GM12801 (cell line): ENCODE data around the gene MED13L.

Source experiments
- TF ChIP-seq, protein P1 (sequence below): IDR thresholded peaks from one replicate; pipeline ENCODE4 v1.5.1; 2011; ENCODE audit warnings: control low read depth; ENCODE audit not compliant: insufficient read length; ENCODE audit errors: extremely low read depth

Gene MED13L

DNA sequence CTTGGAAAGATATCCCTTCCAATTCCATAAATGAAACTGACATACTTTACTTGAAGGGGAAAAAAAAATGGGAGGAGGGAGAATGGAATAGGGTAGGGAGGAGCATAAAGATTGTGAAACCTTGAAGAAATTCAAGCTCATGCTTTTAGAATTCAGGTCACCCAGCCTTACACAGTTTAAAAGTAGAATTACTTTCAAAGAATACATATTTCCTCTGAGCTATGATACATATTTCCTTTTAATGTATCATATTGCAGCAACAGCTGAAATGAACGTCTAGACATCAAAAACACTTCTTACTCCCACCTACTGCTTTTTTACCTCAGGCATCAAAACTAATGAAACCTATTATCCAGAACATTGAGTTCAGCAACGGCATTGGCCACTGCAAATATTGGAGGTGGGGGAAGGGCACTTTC, 156.0 kb downstream of the MED13L start:
- TF ChIP-seq, protein P1, sequence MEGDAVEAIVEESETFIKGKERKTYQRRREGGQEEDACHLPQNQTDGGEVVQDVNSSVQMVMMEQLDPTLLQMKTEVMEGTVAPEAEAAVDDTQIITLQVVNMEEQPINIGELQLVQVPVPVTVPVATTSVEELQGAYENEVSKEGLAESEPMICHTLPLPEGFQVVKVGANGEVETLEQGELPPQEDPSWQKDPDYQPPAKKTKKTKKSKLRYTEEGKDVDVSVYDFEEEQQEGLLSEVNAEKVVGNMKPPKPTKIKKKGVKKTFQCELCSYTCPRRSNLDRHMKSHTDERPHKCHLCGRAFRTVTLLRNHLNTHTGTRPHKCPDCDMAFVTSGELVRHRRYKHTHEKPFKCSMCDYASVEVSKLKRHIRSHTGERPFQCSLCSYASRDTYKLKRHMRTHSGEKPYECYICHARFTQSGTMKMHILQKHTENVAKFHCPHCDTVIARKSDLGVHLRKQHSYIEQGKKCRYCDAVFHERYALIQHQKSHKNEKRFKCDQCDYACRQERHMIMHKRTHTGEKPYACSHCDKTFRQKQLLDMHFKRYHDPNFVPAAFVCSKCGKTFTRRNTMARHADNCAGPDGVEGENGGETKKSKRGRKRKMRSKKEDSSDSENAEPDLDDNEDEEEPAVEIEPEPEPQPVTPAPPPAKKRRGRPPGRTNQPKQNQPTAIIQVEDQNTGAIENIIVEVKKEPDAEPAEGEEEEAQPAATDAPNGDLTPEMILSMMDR = no peak

DNA sequence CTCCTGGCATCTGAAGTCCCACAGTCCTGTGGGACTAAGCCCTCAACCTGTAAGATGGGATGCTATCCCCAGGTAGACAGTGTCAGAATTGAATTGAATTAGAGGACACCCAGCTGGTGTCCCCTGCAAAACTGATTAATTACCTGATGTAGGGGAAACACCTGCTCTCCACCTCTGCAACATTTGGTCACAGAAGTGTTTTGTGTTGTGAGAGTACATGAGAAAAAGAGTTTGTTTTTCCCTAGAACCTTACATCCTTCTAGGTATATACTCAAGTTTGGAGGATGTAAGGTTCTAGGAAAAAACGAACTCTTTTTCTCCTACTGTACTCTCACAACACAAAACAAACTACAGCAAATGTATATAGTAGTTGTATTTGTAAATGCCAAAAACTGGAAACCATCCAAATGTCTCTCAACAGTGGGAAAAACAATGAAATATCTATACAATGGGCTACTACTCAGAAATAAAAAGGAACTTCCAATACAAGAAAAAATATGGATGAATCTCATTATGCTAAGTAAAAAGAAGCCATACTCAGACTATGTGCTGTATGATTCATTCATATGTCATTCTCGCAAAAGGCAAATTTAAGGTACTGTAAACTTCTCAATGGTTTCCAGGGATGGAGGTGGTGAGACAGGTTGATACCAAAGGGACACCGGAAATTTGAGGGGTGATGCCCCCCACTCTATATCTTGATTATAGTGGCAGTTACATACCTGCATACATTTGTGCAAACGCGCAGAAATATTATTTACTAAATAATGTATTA, 160.7 kb downstream of the MED13L start:
- TF ChIP-seq, protein P1 = no peak

DNA sequence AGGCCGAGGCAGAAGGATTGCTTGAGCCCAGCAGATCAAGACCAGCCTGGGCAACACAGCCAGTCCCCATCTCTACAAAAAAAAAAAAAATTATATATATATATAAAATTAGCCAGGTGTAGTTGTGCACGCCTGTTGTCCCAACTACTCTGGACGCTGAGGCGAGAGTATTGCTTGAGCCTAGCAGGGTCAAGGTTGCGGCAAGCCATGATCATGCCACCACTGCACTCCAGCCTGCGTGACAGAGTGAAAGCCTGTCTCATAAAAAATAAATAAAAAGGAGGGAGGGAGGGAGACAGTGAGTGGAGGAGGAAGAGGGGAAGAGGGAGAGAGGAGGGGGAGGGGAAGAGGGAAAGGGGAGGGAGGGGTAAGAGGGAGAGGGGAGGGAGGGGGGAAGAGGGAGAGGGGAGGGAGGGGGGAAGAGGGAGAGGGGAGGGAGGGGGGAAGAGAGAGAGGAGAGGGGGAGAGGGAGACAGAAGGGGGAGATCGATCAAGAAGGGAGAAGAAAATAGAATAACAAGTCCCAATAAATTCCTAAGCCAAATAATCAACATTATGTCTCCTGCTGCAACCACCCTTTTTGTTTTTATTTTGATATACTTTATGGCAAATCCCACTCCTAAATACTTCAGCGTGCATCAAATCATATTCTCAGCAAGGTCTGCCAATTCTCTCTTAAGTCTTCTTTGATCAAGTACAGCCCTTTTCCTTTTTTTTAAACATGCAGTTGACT, 163.9 kb downstream of the MED13L start:
- TF ChIP-seq, protein P1 = no peak

DNA sequence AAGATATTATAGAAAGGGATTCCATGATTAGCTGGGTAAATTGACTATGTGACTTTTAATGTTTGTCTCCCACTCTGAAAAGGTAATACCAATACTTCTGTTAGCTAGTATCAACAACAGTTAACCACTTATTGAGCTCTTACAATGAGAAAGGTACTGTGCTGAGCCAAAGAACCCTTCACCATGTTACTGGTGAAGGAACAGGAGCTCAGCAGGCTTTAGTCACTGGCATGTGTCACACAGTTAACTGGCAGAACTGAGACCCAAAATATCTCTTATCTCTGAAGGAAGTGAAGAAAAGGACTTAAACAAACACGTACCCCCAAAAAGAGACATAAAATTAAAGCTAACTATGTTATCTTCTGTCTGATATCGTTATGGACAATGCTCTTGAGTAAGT, 170.6 kb downstream of the MED13L start:
- TF ChIP-seq, protein P1 = no peak

DNA sequence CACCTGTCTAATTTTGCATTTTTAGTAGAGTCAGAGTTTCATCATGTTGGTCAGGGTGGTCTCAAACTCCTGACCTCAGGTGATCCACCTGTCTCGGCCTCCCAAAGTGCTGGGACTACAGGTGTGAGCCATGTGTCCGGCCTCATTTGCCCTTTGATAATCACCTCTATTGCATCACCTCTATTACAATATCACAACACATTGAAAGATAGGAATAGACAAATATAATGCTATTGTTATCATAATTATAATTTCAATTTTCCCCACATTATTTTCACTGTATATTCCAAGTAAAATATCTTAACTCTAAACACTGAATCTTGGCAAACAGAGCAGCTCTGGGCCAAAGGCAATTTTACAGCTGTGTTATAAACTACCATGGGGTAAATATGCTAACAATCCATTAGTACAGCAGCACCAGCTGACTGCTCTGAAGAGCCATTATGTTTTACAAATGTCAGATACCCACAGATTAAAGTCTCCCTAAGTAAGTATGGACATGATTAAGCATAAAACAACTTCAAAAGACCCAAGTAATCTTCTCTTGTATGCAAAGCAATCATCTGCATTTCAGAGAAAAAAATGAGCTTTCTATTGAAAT, 173.2 kb downstream of the MED13L start:
- TF ChIP-seq, protein P1 = no peak

DNA sequence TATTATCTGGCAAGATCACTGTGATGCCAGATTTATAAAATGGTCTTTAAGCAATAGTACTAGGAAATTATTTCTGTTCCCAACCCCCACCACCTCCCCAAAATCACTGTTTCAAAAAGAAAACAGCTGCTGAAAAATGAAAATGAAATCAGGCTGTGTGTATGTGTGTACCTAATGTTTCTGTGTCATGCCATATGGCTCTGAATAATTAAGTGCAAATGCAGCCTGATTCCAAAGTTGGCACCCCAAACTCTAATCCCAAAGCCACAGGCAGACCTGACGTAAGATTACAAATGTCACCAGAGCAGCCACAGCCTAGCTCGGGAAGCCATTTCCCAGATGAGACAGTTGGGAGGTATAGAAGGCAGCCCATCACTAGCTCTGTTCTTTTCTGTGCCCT, 175.5 kb downstream of the MED13L start:
- TF ChIP-seq, protein P1 = no peak

DNA sequence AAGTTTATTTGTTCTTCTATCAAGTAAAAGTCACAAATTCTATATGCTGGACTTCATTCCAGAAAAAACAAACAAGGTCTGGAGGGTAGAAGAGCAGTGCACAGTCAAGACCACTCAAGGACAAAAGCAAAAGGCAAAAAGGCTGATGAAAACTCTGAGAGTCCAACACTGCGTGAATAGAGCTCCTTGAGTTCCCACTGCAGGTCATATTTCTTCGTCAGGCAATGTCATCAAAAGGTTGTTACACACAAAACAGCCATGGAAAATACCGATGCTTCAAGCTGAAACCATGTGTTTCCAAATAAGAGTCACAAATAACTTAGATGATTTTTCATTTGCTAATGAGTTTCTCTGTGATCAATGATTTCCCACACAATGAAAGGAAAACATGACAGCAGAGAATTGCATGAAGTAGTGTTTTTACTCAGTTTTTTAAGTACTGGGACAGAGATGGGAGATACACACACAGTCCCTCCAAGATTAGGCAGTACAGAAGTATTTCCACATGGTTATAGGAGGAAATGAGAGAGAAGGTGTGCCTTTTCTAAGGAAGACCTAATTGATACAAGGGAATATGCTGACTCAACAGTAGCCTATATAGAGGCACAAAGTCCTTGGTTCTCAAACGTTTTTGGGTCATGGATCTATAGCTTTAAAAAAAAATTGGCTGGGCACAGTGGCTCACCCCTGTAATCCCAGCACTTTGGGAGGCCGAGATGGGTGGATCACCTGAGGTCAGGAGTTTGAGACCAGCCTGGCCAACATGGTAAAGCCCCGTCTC, 177.7 kb downstream of the MED13L start:
- TF ChIP-seq, protein P1 = no peak
